HL-60 (cell line): ENCODE measurements around the gene PCNX3.

Experiments
- DNase-seq, 2 experiments: peaks; one replicate each; pipeline ENCODE4 v3.0.0-alpha.2; 2010 to 2020; ENCODE audit warnings: low read depth in 1 of 2, low spot score in 1 of 2
- H3K27ac ChIP-seq: fragments of 250-450 bp; sonication (Bioruptor Pico); replicated peaks from 2 replicates; pipeline ENCODE4 v1.5.1; 2020; ENCODE audit warnings: mild to moderate bottlenecking, moderate library complexity
- H3K27me3 ChIP-seq: fragments of 250-450 bp; sonication (Bioruptor Pico); 2 replicates; pipeline ENCODE4 v1.5.1; 2021; ENCODE audit warnings: mild to moderate bottlenecking, moderate library complexity; ENCODE audit not compliant: insufficient read depth, poor library complexity, severe bottlenecking
- H3K4me3 ChIP-seq: replicated peaks from 2 replicates; pipeline ENCODE4 v1.5.1; 2011; ENCODE audit warnings: mild to moderate bottlenecking, control low read depth, low read length; ENCODE audit not compliant: insufficient read depth
- CTCF ChIP-seq: IDR thresholded peaks from one replicate; pipeline ENCODE4 v1.5.1; 2011; ENCODE audit warnings: low read length, control low read depth, inconsistent platforms; ENCODE audit not compliant: insufficient read depth
- GABPA ChIP-seq: IDR thresholded peaks from 2 replicates; pipeline ENCODE4 v1.6.1; 2012; ENCODE audit warnings: low read depth
- POLR2AphosphoS5 ChIP-seq: IDR thresholded peaks from 2 replicates; pipeline ENCODE4 v1.6.1; 2012; ENCODE audit warnings: low read depth
- REST ChIP-seq: IDR thresholded peaks from 2 replicates; pipeline ENCODE4 v1.6.1; 2012; ENCODE audit warnings: low read depth; ENCODE audit not compliant: insufficient replicate concordance
- SPI1 ChIP-seq: IDR thresholded peaks from 2 replicates; pipeline ENCODE4 v1.6.1; 2012; ENCODE audit warnings: low read depth, mild to moderate bottlenecking, borderline replicate concordance

Gene PCNX3

GRCh38 chr11:65576867-65577755 lies 38.5 kb upstream of the PCNX3 start:
- H3K4me3 ChIP-seq, result peak overlapping the region; percentile 81

GRCh38 chr11:65577756-65578109 lies 37.8 kb upstream of the PCNX3 start:
- Histone ChIP-seq H3K27me3 (no peaks in the 10 kb centered on the region), H3K27ac (peak overlapping the region; percentile 77), H3K4me3 (peak overlapping the region; percentile 81)
- TF ChIP-seq CTCF (no peak), SPI1 (no peak), POLR2AphosphoS5 (no peak), REST (no peak), GABPA (no peak)
- DNase-seq, result no peak

More at GRCh38 chr11:65576867-65577755, 38.5 kb upstream of the PCNX3 start:
- TF ChIP-seq REST (no peak), SPI1 (peak; percentile 93)
- peak; percentile 78 to 85 for DNase-seq
- Histone ChIP-seq H3K27me3 (no peaks in the 10 kb centered on the region), H3K27ac (peak overlapping the region; percentile 77)

DNA sequence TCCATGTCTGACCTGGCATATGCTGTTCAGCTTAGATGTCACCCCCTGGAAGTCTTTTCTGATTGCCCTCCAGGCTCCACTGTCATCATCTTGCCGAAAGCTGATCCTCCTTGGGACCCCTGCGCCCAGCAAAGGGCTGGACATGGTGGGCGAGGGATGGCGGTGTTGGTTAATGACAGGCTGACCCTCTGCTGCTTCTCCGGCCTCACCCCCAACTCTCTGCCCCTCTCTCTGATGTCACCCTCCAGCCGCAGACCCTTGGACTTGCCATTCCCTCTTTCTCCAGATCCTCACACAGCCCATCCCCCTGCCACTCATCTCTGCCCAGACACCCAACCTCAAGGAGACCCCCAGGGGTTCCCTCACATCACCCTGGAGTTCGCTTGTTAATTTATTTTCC lies 37.4 kb upstream of the PCNX3 start:
- no peak for TF ChIP-seq CTCF
- TF ChIP-seq REST, result no peak
- TF ChIP-seq POLR2AphosphoS5, result no peak
- no peak for TF ChIP-seq SPI1
- no peak for TF ChIP-seq GABPA
- Histone ChIP-seq H3K27me3 (no peaks in the 10 kb centered on the region), H3K27ac (peak overlapping the region; percentile 77), H3K4me3 (peak overlapping the region; percentile 81)
- no peak for DNase-seq
